ENCODE results near the gene STK32B. TPM values are rescaled to one million over a fixed set of nuclear protein-coding genes. Genes with fewer than 3 reads are reported as not detected.

The STK32B gene
- total and polyA plus RNA-seq, 4 donors, result 0.02 to 0.28 (median 0.08) TPM; not detected in 1

DNA sequence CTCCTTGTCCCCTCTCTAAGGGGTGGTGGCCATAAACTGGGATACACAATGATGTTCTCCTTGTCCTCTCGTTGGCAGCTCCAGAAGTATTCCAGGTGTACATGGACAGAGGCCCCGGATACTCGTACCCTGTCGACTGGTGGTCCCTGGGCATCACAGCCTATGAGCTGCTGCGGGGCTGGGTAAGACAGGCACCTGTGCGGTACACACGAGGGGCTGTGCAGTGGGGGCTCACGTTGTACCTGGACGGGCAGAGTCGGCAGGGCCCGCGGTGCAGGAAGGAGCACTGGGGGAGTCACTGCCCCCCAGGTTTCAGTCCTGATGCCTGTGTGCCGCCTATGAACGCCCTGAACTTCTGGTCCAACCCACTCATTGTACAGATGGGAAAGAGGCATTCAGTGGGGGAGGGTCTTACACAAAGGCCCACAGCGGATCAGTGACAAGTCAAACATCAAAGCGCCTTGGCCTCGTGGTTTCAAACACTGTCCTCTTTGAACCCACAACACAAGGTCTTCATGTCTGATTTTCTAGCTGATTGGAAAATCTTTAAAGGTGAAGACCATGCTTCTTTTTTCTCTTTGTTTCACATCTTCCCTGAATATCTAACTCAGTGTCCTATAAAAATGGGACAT lies 395.4 kb downstream of the STK32B start:
- Histone ChIP-seq H3K27ac (ENCODE audit: low read depth in 1 of 2, low read length in 2 of 2) (no peak overlapping the region), H3K36me3 (ENCODE audit: control insufficient read depth in 4 of 4, insufficient read depth in 3 of 4, low read depth in 1 of 4, low read length in 3 of 4) (no peaks in the 10 kb centered on the region), H3K4me3 (ENCODE audit: low read depth in 1 of 3, low read length in 3 of 3) (no peak overlapping the region), H3K9me3 (ENCODE audit: control insufficient read depth in 4 of 4, low read length in 3 of 4) (no peaks in the 10 kb centered on the region), H3K27me3 (ENCODE audit: control insufficient read depth in 4 of 4, insufficient read depth in 4 of 4, low read length in 3 of 4) (no peaks in the 10 kb centered on the region), H3K9ac (ENCODE audit: low read depth in 1 of 2, low read length in 2 of 2) (no peak overlapping the region), H3K4me1 (ENCODE audit: control insufficient read depth in 4 of 4, insufficient read depth in 4 of 4, low read length in 3 of 4) (no peaks in the 10 kb centered on the region)
- DNase-seq (ENCODE audit: low spot score), result no peak
- TF ChIP-seq JUND (IDR thresholded peaks at IDR 0.05), result no peak
- no peak for TF ChIP-seq FOXA2 (IDR thresholded peaks at IDR 0.05)
- no peak for TF ChIP-seq RXRA (IDR thresholded peaks at IDR 0.05)
- no peak for TF ChIP-seq RAD21 (IDR thresholded peaks at IDR 0.05)
- TF ChIP-seq HNF4A (conservative IDR thresholded peaks at IDR 0.05), result no peak
- no peak for TF ChIP-seq FOXA1 (IDR thresholded peaks at IDR 0.05)
- TF ChIP-seq, protein P1, sequence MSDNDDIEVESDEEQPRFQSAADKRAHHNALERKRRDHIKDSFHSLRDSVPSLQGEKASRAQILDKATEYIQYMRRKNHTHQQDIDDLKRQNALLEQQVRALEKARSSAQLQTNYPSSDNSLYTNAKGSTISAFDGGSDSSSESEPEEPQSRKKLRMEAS (IDR thresholded peaks at IDR 0.05), result no peak
- TF ChIP-seq YY1 (IDR thresholded peaks at IDR 0.05), result no peak
- no peak for TF ChIP-seq EGR1 (IDR thresholded peaks at IDR 0.05; ENCODE audit: low read depth in 2 of 2)
- no peak for TF ChIP-seq NR2F2 (IDR thresholded peaks at IDR 0.05)
- TF ChIP-seq, protein P2, sequence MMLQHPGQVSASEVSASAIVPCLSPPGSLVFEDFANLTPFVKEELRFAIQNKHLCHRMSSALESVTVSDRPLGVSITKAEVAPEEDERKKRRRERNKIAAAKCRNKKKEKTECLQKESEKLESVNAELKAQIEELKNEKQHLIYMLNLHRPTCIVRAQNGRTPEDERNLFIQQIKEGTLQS (IDR thresholded peaks at IDR 0.05), result no peak
- no peak for TF ChIP-seq GABPA (IDR thresholded peaks at IDR 0.05 in 1 of 2, conservative IDR thresholded peaks at IDR 0.05 in 1 of 2)
- no peak for TF ChIP-seq HNF4G (IDR thresholded peaks at IDR 0.05)
- TF ChIP-seq, protein P3, sequence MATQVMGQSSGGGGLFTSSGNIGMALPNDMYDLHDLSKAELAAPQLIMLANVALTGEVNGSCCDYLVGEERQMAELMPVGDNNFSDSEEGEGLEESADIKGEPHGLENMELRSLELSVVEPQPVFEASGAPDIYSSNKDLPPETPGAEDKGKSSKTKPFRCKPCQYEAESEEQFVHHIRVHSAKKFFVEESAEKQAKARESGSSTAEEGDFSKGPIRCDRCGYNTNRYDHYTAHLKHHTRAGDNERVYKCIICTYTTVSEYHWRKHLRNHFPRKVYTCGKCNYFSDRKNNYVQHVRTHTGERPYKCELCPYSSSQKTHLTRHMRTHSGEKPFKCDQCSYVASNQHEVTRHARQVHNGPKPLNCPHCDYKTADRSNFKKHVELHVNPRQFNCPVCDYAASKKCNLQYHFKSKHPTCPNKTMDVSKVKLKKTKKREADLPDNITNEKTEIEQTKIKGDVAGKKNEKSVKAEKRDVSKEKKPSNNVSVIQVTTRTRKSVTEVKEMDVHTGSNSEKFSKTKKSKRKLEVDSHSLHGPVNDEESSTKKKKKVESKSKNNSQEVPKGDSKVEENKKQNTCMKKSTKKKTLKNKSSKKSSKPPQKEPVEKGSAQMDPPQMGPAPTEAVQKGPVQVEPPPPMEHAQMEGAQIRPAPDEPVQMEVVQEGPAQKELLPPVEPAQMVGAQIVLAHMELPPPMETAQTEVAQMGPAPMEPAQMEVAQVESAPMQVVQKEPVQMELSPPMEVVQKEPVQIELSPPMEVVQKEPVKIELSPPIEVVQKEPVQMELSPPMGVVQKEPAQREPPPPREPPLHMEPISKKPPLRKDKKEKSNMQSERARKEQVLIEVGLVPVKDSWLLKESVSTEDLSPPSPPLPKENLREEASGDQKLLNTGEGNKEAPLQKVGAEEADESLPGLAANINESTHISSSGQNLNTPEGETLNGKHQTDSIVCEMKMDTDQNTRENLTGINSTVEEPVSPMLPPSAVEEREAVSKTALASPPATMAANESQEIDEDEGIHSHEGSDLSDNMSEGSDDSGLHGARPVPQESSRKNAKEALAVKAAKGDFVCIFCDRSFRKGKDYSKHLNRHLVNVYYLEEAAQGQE (IDR thresholded peaks at IDR 0.05), result no peak
- TF ChIP-seq, protein P4, sequence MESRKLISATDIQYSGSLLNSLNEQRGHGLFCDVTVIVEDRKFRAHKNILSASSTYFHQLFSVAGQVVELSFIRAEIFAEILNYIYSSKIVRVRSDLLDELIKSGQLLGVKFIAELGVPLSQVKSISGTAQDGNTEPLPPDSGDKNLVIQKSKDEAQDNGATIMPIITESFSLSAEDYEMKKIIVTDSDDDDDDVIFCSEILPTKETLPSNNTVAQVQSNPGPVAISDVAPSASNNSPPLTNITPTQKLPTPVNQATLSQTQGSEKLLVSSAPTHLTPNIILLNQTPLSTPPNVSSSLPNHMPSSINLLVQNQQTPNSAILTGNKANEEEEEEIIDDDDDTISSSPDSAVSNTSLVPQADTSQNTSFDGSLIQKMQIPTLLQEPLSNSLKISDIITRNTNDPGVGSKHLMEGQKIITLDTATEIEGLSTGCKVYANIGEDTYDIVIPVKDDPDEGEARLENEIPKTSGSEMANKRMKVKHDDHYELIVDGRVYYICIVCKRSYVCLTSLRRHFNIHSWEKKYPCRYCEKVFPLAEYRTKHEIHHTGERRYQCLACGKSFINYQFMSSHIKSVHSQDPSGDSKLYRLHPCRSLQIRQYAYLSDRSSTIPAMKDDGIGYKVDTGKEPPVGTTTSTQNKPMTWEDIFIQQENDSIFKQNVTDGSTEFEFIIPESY (IDR thresholded peaks at IDR 0.05), result no peak
- TF ChIP-seq SP1 (IDR thresholded peaks at IDR 0.05), result no peak
- TF ChIP-seq, protein P5, sequence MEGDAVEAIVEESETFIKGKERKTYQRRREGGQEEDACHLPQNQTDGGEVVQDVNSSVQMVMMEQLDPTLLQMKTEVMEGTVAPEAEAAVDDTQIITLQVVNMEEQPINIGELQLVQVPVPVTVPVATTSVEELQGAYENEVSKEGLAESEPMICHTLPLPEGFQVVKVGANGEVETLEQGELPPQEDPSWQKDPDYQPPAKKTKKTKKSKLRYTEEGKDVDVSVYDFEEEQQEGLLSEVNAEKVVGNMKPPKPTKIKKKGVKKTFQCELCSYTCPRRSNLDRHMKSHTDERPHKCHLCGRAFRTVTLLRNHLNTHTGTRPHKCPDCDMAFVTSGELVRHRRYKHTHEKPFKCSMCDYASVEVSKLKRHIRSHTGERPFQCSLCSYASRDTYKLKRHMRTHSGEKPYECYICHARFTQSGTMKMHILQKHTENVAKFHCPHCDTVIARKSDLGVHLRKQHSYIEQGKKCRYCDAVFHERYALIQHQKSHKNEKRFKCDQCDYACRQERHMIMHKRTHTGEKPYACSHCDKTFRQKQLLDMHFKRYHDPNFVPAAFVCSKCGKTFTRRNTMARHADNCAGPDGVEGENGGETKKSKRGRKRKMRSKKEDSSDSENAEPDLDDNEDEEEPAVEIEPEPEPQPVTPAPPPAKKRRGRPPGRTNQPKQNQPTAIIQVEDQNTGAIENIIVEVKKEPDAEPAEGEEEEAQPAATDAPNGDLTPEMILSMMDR (IDR thresholded peaks at IDR 0.05; ENCODE audit: low read depth, low read length, missing input control), result no peak
- no peak for TF ChIP-seq TAF1 (conservative IDR thresholded peaks at IDR 0.05)
- WGBS, result 86% methylated on average over 17 of the region's 17 CpGs

All from liver (tissue), 9 donors.